Osteocyte (in vitro differentiated cells): Measurements from ENCODE around the gene SLC6A19. TPM values are rescaled to one million over a fixed set of nuclear protein-coding genes. Genes with fewer than 3 reads are reported as not detected.

Experiments used
- DNase-seq: peaks from one replicate; pipeline ENCODE4 v3.0.0; 2021; ENCODE audit warnings: mixed read lengths; ENCODE audit not compliant: unreplicated experiment; ENCODE audit errors: extremely low spot score
- H3K27ac Mint-ChIP-seq: one replicate; pipeline ENCODE4 v1.8.0; 2021; ENCODE audit warnings: mild to moderate bottlenecking, mixed read lengths; ENCODE audit not compliant: unreplicated experiment
- H3K27me3 Mint-ChIP-seq: one replicate; pipeline ENCODE4 v1.8.0; 2021; ENCODE audit warnings: mixed read lengths; ENCODE audit not compliant: unreplicated experiment
- H3K36me3 Mint-ChIP-seq: one replicate; pipeline ENCODE4 v1.8.0; 2021; ENCODE audit warnings: mixed read lengths; ENCODE audit not compliant: unreplicated experiment
- H3K4me1 Mint-ChIP-seq: one replicate; pipeline ENCODE4 v1.8.0; 2021; ENCODE audit warnings: mixed read lengths; ENCODE audit not compliant: unreplicated experiment
- H3K4me3 Mint-ChIP-seq: one replicate; pipeline ENCODE4 v1.8.0; 2021; ENCODE audit warnings: mild to moderate bottlenecking, moderate library complexity, mixed read lengths; ENCODE audit not compliant: unreplicated experiment
- H3K9me3 Mint-ChIP-seq: one replicate; pipeline ENCODE4 v1.8.0; 2021; ENCODE audit warnings: mixed read lengths; ENCODE audit not compliant: unreplicated experiment
- total RNA-seq: library from RNA; stranded (reverse); gene quantifications from 2 replicates; pipeline ENCODE4 v1.2.1, GENCODE V29; 2021
- TF ChIP-seq, protein P1 (sequence below): fragments of 200-600 bp; sonication (generic); IDR thresholded peaks from 2 replicates; pipeline ENCODE4 v1.5.0; 2021; ENCODE audit warnings: antibody characterized with exemption, mild to moderate bottlenecking, moderate library complexity

SLC6A19 gene
- total RNA-seq, 1 donor from 2014 or later: not detected

DNA sequence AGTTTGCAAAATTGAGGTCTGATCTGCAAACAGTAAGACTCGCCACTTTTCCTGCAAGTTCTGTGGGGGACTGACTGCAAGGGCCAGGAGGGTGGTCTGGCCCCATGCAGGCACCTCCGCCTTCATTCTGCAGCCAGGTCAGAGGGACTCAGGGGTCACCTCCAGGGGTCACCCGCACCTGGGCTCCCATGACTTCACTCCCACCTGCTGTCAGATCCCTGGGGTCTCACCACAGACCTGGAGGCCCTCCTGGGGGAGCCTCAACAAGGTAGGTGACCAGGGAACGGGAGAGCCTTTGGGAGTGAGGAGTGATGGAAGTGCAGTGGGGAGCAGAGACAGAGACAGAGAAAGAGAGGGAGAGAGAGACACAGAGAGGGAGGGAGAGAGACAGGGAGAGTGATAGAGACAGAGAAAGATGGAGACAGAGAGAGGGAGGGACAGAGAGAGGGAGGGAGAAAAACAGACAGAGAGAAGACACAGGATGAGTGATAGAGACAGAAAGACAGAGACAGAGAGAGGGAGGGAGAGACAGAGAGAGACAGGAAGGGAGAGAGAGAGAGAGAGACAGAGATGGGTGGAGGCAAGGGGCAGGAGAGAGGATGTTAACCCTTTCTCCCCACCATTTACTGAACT is 41.5 kb upstream of the SLC6A19 start:
- no peak for DNase-seq
- H3K36me3 Mint-ChIP-seq: no peaks in the 10 kb centered on the region
- H3K9me3 Mint-ChIP-seq: no peaks in the 10 kb centered on the region
- TF ChIP-seq, protein P1, sequence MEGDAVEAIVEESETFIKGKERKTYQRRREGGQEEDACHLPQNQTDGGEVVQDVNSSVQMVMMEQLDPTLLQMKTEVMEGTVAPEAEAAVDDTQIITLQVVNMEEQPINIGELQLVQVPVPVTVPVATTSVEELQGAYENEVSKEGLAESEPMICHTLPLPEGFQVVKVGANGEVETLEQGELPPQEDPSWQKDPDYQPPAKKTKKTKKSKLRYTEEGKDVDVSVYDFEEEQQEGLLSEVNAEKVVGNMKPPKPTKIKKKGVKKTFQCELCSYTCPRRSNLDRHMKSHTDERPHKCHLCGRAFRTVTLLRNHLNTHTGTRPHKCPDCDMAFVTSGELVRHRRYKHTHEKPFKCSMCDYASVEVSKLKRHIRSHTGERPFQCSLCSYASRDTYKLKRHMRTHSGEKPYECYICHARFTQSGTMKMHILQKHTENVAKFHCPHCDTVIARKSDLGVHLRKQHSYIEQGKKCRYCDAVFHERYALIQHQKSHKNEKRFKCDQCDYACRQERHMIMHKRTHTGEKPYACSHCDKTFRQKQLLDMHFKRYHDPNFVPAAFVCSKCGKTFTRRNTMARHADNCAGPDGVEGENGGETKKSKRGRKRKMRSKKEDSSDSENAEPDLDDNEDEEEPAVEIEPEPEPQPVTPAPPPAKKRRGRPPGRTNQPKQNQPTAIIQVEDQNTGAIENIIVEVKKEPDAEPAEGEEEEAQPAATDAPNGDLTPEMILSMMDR: no peak
- H3K4me3 Mint-ChIP-seq: no peak overlapping the region
- peaks cover 41% of the 10 kb centered on the region for H3K27me3 Mint-ChIP-seq
- no peaks in the 10 kb centered on the region for H3K4me1 Mint-ChIP-seq
- no peak overlapping the region for H3K27ac Mint-ChIP-seq

DNA sequence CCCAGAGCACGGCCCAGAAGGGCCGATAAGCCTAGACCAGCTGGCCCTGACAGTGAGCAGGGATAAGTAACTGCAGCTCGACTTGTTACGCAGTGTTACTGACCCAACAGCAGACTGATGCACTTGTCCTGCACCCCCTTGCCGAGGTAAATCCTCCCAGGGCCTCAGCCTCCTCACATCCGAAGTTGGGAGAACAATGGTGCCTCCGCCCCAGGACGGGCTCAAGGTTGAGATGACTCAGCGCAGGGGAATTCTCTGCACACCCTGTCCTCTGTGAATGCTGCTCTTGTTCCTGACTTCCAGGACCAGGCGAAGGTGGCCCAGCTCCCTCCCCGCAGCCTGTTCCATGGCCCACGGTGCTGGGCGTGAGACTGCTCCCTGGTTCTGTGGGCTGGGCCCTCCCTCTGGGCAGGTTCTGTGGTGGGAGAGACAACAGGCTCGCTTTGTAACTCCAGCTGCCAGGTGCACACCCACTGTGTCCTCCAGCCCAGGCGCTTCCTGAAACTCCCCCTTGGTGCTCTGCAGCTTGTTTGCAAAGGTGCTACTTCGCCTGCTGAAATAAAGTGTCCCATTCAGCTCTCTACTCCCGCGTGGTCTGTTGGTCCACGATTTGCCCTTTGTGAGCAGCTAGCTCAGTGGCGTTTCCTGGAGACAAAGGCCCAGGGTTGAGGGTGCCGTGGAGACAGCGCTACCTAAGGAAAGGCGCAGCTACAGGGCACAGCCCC is 40.1 kb upstream of the SLC6A19 start:
- TF ChIP-seq, protein P1: no peak
- H3K4me1 Mint-ChIP-seq: no peaks in the 10 kb centered on the region
- no peaks in the 10 kb centered on the region for H3K9me3 Mint-ChIP-seq
- H3K36me3 Mint-ChIP-seq: no peaks in the 10 kb centered on the region
- no peak overlapping the region for H3K27ac Mint-ChIP-seq
- no peak overlapping the region for H3K4me3 Mint-ChIP-seq
- no peak for DNase-seq
- peaks cover 42% of the 10 kb centered on the region for H3K27me3 Mint-ChIP-seq

DNA sequence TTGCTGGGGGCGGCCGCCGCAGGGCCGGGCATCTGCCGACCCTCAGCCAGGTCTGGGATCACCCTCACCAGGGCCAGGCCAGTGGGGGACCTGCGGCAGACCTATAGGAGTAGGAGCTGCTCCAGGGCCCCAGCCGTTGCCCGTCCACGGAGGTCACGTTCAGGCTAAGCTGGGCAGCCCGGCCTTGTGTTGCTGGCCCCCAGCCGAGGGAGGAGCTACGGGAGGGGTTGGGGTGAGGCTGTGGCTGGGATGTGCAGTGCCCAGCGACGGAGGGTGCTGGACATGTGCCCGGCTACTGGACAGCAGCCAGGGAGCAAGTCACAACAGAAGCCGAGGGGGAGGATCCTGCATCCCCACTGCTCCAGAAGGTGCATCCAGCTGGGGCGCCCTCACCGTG is 39.6 kb upstream of the SLC6A19 start:
- H3K9me3 Mint-ChIP-seq: no peaks in the 10 kb centered on the region
- no peak for DNase-seq
- no peak overlapping the region for H3K4me3 Mint-ChIP-seq
- no peak overlapping the region for H3K27ac Mint-ChIP-seq
- H3K36me3 Mint-ChIP-seq: no peaks in the 10 kb centered on the region
- peaks cover 39% of the 10 kb centered on the region for H3K27me3 Mint-ChIP-seq
- H3K4me1 Mint-ChIP-seq: no peaks in the 10 kb centered on the region
- TF ChIP-seq, protein P1: no peak

DNA sequence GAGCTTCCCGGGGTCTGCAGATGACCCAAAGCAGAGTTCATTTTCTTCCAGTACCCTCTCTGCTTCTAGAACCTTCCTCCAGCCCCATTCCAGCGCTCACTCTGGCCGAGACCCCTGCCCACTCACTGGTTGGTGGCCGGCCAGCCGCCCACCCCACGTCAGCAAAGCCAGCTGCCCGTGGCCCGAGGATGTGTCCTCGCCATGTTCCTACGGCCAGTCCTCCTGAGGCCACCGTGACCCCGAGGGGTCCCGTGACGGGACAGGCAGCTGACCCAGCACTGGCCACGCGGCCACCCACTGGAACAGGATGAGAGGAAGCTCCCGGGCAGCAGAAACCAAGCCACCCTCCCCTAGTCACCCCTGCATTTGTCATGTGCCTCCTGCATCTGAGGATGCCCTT is 39.1 kb upstream of the SLC6A19 start:
- no peaks in the 10 kb centered on the region for H3K9me3 Mint-ChIP-seq
- H3K36me3 Mint-ChIP-seq: no peaks in the 10 kb centered on the region
- H3K27ac Mint-ChIP-seq: no peak overlapping the region
- TF ChIP-seq, protein P1: no peak
- peaks cover 39% of the 10 kb centered on the region for H3K27me3 Mint-ChIP-seq
- H3K4me1 Mint-ChIP-seq: no peaks in the 10 kb centered on the region
- H3K4me3 Mint-ChIP-seq: no peak overlapping the region
- DNase-seq: no peak

DNA sequence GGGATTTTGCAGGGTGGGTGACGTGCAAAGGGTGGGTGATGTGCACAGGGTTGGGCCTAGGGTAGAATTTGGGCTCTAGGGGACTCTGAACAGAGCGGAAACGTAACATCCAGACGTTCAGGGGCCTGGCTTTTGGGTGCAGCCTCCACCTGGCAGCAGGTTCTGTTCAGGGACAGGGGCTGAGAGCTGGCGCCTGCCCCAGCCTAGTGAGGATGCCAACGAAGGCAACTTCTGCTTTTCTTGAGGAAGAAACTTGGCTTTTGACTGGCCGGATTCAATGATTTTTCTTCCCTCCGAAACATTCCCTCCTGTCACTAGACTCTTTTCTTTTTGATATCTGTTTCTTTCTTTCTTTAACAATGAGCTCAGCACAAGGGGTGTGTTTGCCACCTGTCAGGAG is 38.6 kb upstream of the SLC6A19 start:
- H3K4me3 Mint-ChIP-seq: no peak overlapping the region
- peaks cover 34% of the 10 kb centered on the region for H3K27me3 Mint-ChIP-seq
- H3K4me1 Mint-ChIP-seq: no peaks in the 10 kb centered on the region
- no peaks in the 10 kb centered on the region for H3K9me3 Mint-ChIP-seq
- TF ChIP-seq, protein P1: no peak
- no peaks in the 10 kb centered on the region for H3K36me3 Mint-ChIP-seq
- H3K27ac Mint-ChIP-seq: no peak overlapping the region
- DNase-seq: no peak
